ENCODE results near the gene INTS15. TPM values are rescaled to one million over a fixed set of nuclear protein-coding genes. Genes with fewer than 3 reads are reported as not detected.

INTS15 gene
- total RNA-seq, 1 donor from 2014 or later, result 37.6 TPM

DNA sequence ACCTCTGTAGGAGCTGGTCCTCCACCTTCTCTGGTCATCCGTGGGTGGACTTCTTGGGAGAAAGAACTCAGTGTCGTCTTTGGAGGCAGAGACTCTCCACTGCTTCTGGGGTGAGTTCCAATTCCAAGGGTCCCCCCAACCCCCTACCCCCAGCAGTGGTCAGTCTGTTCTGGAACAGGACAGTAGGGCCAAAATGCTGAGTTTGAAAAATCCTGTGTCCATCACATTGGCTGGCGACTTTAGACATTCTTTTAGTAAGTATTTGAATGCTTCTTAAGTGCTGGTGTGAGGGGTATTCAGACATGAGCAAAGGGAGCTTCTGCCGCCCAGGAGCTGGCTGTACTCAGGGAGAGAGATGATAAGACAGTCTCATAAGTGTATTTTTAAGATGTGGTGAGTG, 49.2 kb downstream of the INTS15 start:
- no peak overlapping the region for H3K27ac ChIP-seq
- peaks cover 35% of the 10 kb centered on the region for H3K36me3 ChIP-seq
- no peak overlapping the region for H3K4me3 ChIP-seq
- no peak for TF ChIP-seq CTCF (IDR thresholded peaks at IDR 0.05)
- ATAC-seq, result no peak
- H3K27me3 ChIP-seq, result no peaks in the 10 kb centered on the region
- H3K4me1 ChIP-seq, result peaks cover 21% of the 10 kb centered on the region
- intact Hi-C loops (cut with DNase I), result no loop called here
- no peak for DNase-seq
- H3K9me3 ChIP-seq, result no peaks in the 10 kb centered on the region

DNA sequence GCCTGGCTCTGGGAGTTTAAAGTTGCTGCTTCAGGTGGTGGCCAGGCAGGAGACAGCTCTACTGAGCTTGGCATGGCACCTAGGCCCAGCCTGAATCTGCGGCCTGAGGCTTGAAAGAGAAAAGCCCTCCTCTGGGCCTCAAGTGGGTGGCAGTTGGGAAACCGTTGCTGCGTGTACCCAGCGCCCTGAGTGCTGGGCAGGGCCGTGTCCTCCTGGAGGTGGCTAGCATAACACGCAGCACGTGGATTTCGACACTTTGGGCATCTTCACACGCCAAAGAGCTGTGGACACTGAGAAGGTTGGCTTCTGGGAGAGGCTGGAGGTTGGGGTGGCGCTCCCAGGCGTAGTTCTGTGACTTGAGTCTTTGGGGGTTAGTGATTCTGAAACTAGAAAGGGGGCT, 49.8 kb downstream of the INTS15 start:
- no peak overlapping the region for H3K4me3 ChIP-seq
- DNase-seq, result peak; percentile 84
- peak; percentile 16 for ATAC-seq
- peaks cover 21% of the 10 kb centered on the region for H3K4me1 ChIP-seq
- H3K36me3 ChIP-seq, result peaks cover 41% of the 10 kb centered on the region
- TF ChIP-seq CTCF (IDR thresholded peaks at IDR 0.05), result no peak
- no peak overlapping the region for H3K27ac ChIP-seq
- intact Hi-C loops (cut with DNase I), result no loop called here
- H3K9me3 ChIP-seq, result no peaks in the 10 kb centered on the region
- no peaks in the 10 kb centered on the region for H3K27me3 ChIP-seq

GRCh38 chr7:6640246-6640721, 50.5 kb downstream of the INTS15 start:
- H3K9me3 ChIP-seq, result no peaks in the 10 kb centered on the region
- no peak overlapping the region for H3K4me3 ChIP-seq
- intact Hi-C loops (cut with DNase I), result no loop called here
- peaks cover 21% of the 10 kb centered on the region for H3K4me1 ChIP-seq
- H3K36me3 ChIP-seq, result peaks cover 48% of the 10 kb centered on the region
- no peak for ATAC-seq
- no peak overlapping the region for H3K27ac ChIP-seq
- TF ChIP-seq CTCF (IDR thresholded peaks at IDR 0.05), result no peak
- H3K27me3 ChIP-seq, result no peaks in the 10 kb centered on the region
- DNase-seq, result no peak

GRCh38 chr7:6641305-6642035, 51.6 kb downstream of the INTS15 start:
- Histone ChIP-seq H3K27me3 (no peaks in the 10 kb centered on the region), H3K4me3 (no peak overlapping the region), H3K4me1 (peaks cover 21% of the 10 kb centered on the region), H3K36me3 (peaks cover 58% of the 10 kb centered on the region), H3K9me3 (no peaks in the 10 kb centered on the region), H3K27ac (no peak overlapping the region)
- DNase-seq, result no peak
- intact Hi-C loops (cut with DNase I), result no loop called here
- no peak for TF ChIP-seq CTCF (IDR thresholded peaks at IDR 0.05)
- no peak for ATAC-seq

DNA sequence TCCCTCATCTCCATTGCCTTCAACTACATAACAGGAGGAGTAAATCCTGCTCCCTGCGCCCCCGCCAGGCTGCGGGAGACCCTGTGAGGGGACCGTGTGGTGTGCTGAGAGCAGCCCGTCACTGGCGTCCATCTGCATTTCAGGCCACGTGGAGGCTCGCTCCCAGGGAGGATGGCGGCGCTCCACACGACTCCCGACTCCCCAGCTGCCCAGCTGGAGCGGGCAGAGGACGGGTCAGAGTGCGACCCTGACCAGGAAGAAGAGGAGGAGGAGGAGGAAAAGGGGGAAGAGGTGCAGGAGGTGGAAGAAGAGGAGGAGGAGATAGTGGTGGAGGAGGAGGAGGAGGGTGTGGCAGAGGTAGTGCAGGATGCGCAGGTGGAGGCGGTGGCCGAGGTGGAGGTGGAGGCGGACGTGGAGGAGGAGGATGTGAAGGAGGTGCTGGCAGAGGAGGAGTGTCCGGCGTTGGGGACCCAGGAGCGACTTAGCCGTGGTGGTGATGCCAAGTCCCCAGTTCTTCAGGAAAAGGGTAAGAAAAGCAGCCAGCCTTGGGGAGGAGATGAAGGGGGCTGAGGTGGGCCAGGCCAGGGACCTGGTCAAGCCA, 52.5 kb downstream of the INTS15 start:
- no peak for ATAC-seq
- intact Hi-C loops (cut with DNase I), result no loop called here
- Histone ChIP-seq H3K4me1 (peaks cover 21% of the 10 kb centered on the region), H3K9me3 (no peaks in the 10 kb centered on the region), H3K27ac (no peak overlapping the region), H3K27me3 (no peaks in the 10 kb centered on the region), H3K4me3 (no peak overlapping the region), H3K36me3 (peaks cover 67% of the 10 kb centered on the region)
- TF ChIP-seq CTCF (IDR thresholded peaks at IDR 0.05), result no peak
- DNase-seq, result no peak

Measured in upper lobe of right lung (tissue), 1 donor.